Stimulated activated CD4-positive, alpha-beta T cell treated with anti-CD3 and anti-CD28 coated beads, Interleukin-2, amount 100 ng/mL, for 4 hours (primary cell): Measurements from ENCODE around the gene HUNK.

Experiments
- DNase-seq: peaks from one replicate; pipeline ENCODE4 v3.0.0-alpha.2; 2020; ENCODE audit warnings: low read depth

HUNK gene

GRCh38 chr21:31896019-31896418 is 23.2 kb downstream of the HUNK start:
- DNase-seq = no peak

- DNase-seq = no peak
These were observed 24.5 kb downstream of the HUNK start for GRCh38 chr21:31897311-31897710.

- DNase-seq = no peak
These were observed 26.3 kb downstream of the HUNK start for GRCh38 chr21:31898933-31899630.

GRCh38 chr21:31900121-31900895 is 27.5 kb downstream of the HUNK start:
- DNase-seq = no peak

- no peak for DNase-seq
These were observed 28.5 kb downstream of the HUNK start for GRCh38 chr21:31901315-31901714.

- no peak for DNase-seq
These were observed 29.6 kb downstream of the HUNK start for GRCh38 chr21:31902438-31902837.

GRCh38 chr21:31903896-31904295 is 31.1 kb downstream of the HUNK start:
- no peak for DNase-seq

GRCh38 chr21:31905503-31906451 is 33.0 kb downstream of the HUNK start:
- no peak for DNase-seq

- DNase-seq = no peak
These were observed 35.5 kb downstream of the HUNK start for GRCh38 chr21:31908106-31909031.

GRCh38 chr21:31909153-31910073 is 36.6 kb downstream of the HUNK start:
- DNase-seq = no peak

GRCh38 chr21:31910074-31910470 is 37.3 kb downstream of the HUNK start:
- DNase-seq = no peak

- DNase-seq = no peak
These were observed 38.5 kb downstream of the HUNK start for GRCh38 chr21:31911138-31911907.

GRCh38 chr21:31912501-31912900 is 39.7 kb downstream of the HUNK start:
- DNase-seq = no peak

- no peak for DNase-seq
These were observed 40.4 kb downstream of the HUNK start for GRCh38 chr21:31913182-31913608.

GRCh38 chr21:31914472-31914871 is 41.7 kb downstream of the HUNK start:
- no peak for DNase-seq

GRCh38 chr21:31915566-31915965 is 42.7 kb downstream of the HUNK start:
- no peak for DNase-seq

- no peak for DNase-seq
These were observed 44.3 kb downstream of the HUNK start for GRCh38 chr21:31917108-31917507.

GRCh38 chr21:31918250-31918775 is 45.5 kb downstream of the HUNK start:
- DNase-seq = no peak

GRCh38 chr21:31920275-31920674 is 47.5 kb downstream of the HUNK start:
- DNase-seq = no peak
